D721Med (cell line): Measurements from ENCODE around the gene NTSR2.

ENCODE experiments used
- DNase-seq: peaks from one replicate; pipeline ENCODE4 v3.0.0; 2011; ENCODE audit warnings: low spot score; ENCODE audit not compliant: insufficient read length
- FAIRE-seq: peaks from 2 replicates; lab custom pipeline; 2011; peaks lifted over from hg19 to GRCh38; lab: Jason Lieb, UNC
- CTCF ChIP-seq: IDR thresholded peaks from 2 replicates; pipeline ENCODE4 v1.5.1; 2012; ENCODE audit warnings: mild to moderate bottlenecking, control low read depth; ENCODE audit not compliant: insufficient read depth; ENCODE audit errors: missing control alignments

The NTSR2 gene

GRCh38 chr2:11657195-11657594 lies 12.8 kb downstream of the NTSR2 start:
- no peak for TF ChIP-seq CTCF
- FAIRE-seq (no peak), DNase-seq (no peak)

GRCh38 chr2:11656671-11657101 lies 13.3 kb downstream of the NTSR2 start:
- DNase-seq (no peak), FAIRE-seq (no peak)
- no peak for TF ChIP-seq CTCF

- FAIRE-seq: no peak
- no peak for TF ChIP-seq CTCF
- DNase-seq: no peak
Measured at GRCh38 chr2:11656252-11656651, 13.7 kb downstream of the NTSR2 start.

- FAIRE-seq (no peak), DNase-seq (no peak)
- TF ChIP-seq CTCF: no peak
Measured at GRCh38 chr2:11655495-11655894, 14.5 kb downstream of the NTSR2 start.

- DNase-seq (no peak), FAIRE-seq (no peak)
- TF ChIP-seq CTCF: no peak
Measured at GRCh38 chr2:11652553-11652952, 17.4 kb downstream of the NTSR2 start.

GRCh38 chr2:11651856-11652548 lies 18.0 kb downstream of the NTSR2 start:
- TF ChIP-seq CTCF: no peak
- FAIRE-seq (no peak), DNase-seq (no peak)

GRCh38 chr2:11649093-11649492 lies 20.9 kb downstream of the NTSR2 start:
- no peak for TF ChIP-seq CTCF
- DNase-seq: no peak
- FAIRE-seq: no peak
